Pancreas (tissue), 10 donors: ENCODE measurements around the gene ACAD9. TPM values are rescaled to one million over a fixed set of nuclear protein-coding genes. Genes with fewer than 3 reads are reported as not detected.
A peak's percentile ranks its signal among the peaks of the same experiment; 100 is the strongest.

ENCODE experiments used
- ATAC-seq, 4 donors: fragments of 200-7000 bp; cut with Tn5 transposase; one replicate each; pipeline versions ENCODE4 v1.8.0 to v1.9.1; 2020; ENCODE audit warnings: mild to moderate bottlenecking in 4 of 4, moderate library complexity in 4 of 4
- DNase-seq, 6 donors: peaks; one replicate each; pipeline ENCODE4 v3.0.0-alpha.2; 2020
- FAIRE-seq: peaks from 2 replicates; lab custom pipeline; 2012; peaks lifted over from hg19 to GRCh38; lab: Jason Lieb, UNC
- H3K27ac ChIP-seq, 4 donors: fragments of 200-600 bp; sonication (generic); 1 replicate in 3 of 4; 2 replicates in 1 of 4; pipeline versions ENCODE4 v1.5.0 to v1.8.0; 2020
- H3K27me3 ChIP-seq, 4 donors: fragments of 200-600 bp; one replicate each; pipeline ENCODE4 v1.8.0; 2021
- H3K36me3 ChIP-seq, 3 donors: fragments of 200-600 bp; sonication (generic) in 1 of 3; one replicate each; pipeline versions ENCODE4 v1.5.0 to v1.8.0; 2020 to 2021
- H3K4me1 ChIP-seq, 3 donors: fragments of 200-600 bp; one replicate each; pipeline ENCODE4 v1.8.0; 2021
- H3K4me3 ChIP-seq, 4 donors: fragments of 200-600 bp; sonication (generic) in 2 of 4; one replicate each; pipeline versions ENCODE4 v1.5.0 to v1.8.0; 2020 to 2021
- H3K9me3 ChIP-seq, 4 donors: fragments of 200-600 bp; one replicate each; pipeline ENCODE4 v1.8.0; 2021
- CTCF ChIP-seq, 4 donors: fragments of 200-600 bp; sonication (generic) in 3 of 4; IDR thresholded peaks; one replicate each; pipeline versions ENCODE4 v1.5.0 to v1.8.0; 2021; ENCODE audit warnings: antibody characterized with exemption in 4 of 4
- WGBS, 2 donors: extraction: QIAGEN DNeasy Blood & Tissue Kit; methylation state at CpG; one replicate each; pipeline ENCODE4 v1.1.7; 2013; 5-methylcytosine and 5-hydroxymethylcytosine counted together
- intact Hi-C, 3 donors: fragments of 100-400 bp; cut with DNase I; formaldehyde crosslinking; loops; one replicate each; pipeline versions ENCODE4 v1.11.1 to v1.14.2; 2022
- polyA plus RNA-seq, 2 donors: library from polyadenylated mRNA; stranded (reverse); fragments of 200-250 nt; gene quantifications; one replicate each; pipeline ENCODE4 v1.2.3, GENCODE V29; 2013
- total RNA-seq, 6 donors: library from RNA; stranded (reverse); fragmentation: NEBNext Ultra II Directional in 4 of 6; extraction: Animal tissue kit (Norgen Biotek cat#: 25700) in 4 of 6; gene quantifications; one replicate each; pipeline versions ENCODE4 v1.2.1 to v1.2.4, GENCODE V29; 2021 to 2023
- donor health status: healthy with polysubstance abuse.
- donor health status: DM: no; HTN: no; CAD: no; lungs with moderate emphysema.
- donor health status: DM: no; HTN: no; CAD: no.
- donor health status: control.
- donor health status: control.
- donor health status: Bipolar disorder and iron deficiency.
- donor health status: DM: yes; HTN: yes; CAD: no.
- donor health status: DM: no; HTN: no; CAD: no.
- donor health status: DM: no; HTN: no; CAD: no.
- donor health status: DM: yes; HTN: yes; CAD: no.

Gene ACAD9
- total and polyA plus RNA-seq, 8 donors = 18.0 to 30.5 (median 24.4) TPM

GRCh38 chr3:128946411-128946810, 67.0 kb downstream of the ACAD9 start:
- TF ChIP-seq CTCF (IDR thresholded peaks at IDR 0.05) = no peak
- no peaks in the 10 kb centered on the region for H3K9me3 ChIP-seq
- no peaks in the 10 kb centered on the region for H3K4me1 ChIP-seq
- DNase-seq = no peak
- no peaks in the 10 kb centered on the region for H3K27me3 ChIP-seq
- H3K27ac ChIP-seq = no peak overlapping the region
- H3K36me3 ChIP-seq = no peaks in the 10 kb centered on the region
- 44 to 53% methylated on average over 7 of the region's 7 CpGs for WGBS, 2 donors
- H3K4me3 ChIP-seq = no peak overlapping the region
- ATAC-seq = no peak
- FAIRE-seq = no peak
- intact Hi-C loops = no loop called here

DNA sequence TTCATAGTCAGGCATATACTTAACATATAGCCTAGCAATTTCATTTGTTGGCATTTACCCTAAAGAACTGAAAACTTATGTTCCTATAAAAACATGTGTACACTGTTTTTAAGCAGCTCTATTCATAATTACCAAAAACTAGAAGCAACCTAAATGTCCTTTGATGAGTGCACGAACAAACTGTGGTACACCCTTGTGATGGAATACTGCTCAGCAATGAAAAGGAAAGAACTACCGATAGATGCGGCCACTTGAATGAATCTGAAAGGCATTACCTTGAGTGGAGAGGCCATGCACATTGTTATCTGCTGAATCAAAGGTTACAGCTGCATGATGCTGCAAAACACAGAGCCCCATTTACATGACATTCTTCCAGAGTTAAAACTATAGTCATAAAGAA, 69.7 kb downstream of the ACAD9 start:
- 88 to 93% methylated on average over 3 of the region's 3 CpGs for WGBS, 2 donors
- H3K9me3 ChIP-seq = no peaks in the 10 kb centered on the region
- FAIRE-seq (no peak), ATAC-seq (no peak), DNase-seq (no peak)
- no peak overlapping the region for H3K27ac ChIP-seq
- TF ChIP-seq CTCF (IDR thresholded peaks at IDR 0.05) = no peak
- no peaks in the 10 kb centered on the region for H3K36me3 ChIP-seq
- intact Hi-C loops = no loop called here
- H3K4me3 ChIP-seq = no peak overlapping the region
- no peaks in the 10 kb centered on the region for H3K27me3 ChIP-seq
- H3K4me1 ChIP-seq = no peaks in the 10 kb centered on the region

DNA sequence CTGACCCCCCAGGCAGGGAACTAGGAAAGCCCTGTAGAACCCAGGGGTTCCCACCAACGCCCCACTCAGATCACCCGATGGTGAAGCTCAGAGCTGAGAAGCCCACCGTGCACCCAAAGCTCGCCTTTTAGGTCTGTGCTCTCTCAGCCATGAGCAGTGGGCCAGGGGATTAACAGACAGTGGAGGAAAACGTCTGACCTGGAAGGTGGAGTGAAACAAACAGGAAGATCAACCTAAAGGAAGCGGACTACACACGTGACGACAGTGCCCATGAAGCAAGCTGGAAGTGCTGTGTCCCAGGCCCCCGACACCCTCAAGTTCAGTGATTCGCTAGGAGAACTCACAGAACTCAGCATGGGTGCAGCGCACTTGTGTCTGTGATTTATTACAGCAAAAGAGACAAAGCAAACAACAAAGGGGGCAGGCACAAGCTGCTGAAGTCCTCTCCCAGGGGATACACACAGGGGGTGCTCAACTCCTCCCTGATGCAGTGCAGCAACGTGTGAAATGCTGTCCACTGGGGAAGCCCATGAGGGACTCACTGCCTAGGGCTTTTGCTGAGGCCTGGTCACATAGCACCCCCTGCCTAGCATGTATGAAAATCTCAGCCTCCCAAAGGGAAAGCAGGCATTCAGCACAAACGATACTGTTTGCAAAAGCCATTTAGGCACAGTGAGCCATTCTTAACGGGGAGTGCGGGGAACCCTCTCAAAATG, 71.0 kb downstream of the ACAD9 start:
- DNase-seq (no peak), ATAC-seq (peak in 2 of 4 donors; percentile 29 to 56), FAIRE-seq (no peak)
- intact Hi-C loops = no loop called here
- H3K36me3 ChIP-seq = no peaks in the 10 kb centered on the region
- 58 to 62% methylated on average over 15 of the region's 15 CpGs for WGBS, 2 donors
- no peaks in the 10 kb centered on the region for H3K9me3 ChIP-seq
- no peak overlapping the region for H3K4me3 ChIP-seq
- no peaks in the 10 kb centered on the region for H3K4me1 ChIP-seq
- no peaks in the 10 kb centered on the region for H3K27me3 ChIP-seq
- no peak for TF ChIP-seq CTCF (IDR thresholded peaks at IDR 0.05)
- H3K27ac ChIP-seq = no peak overlapping the region

- H3K4me1 ChIP-seq = no peaks in the 10 kb centered on the region
- no peak overlapping the region for H3K4me3 ChIP-seq
- TF ChIP-seq CTCF (IDR thresholded peaks at IDR 0.05) = no peak
- no peaks in the 10 kb centered on the region for H3K9me3 ChIP-seq
- no peaks in the 10 kb centered on the region for H3K36me3 ChIP-seq
- 93 to 94% methylated on average over 2 of the region's 2 CpGs for WGBS, 2 donors
- intact Hi-C loops = no loop called here
- DNase-seq (no peak), FAIRE-seq (no peak), ATAC-seq (no peak)
- H3K27ac ChIP-seq = no peak overlapping the region
- no peaks in the 10 kb centered on the region for H3K27me3 ChIP-seq
Observed at GRCh38 chr3:128956440-128956839, 77.0 kb downstream of the ACAD9 start.

Other genes starting within 250 kb of the ACAD9 start
- gene RPN1, start 228.8 kb upstream of the ACAD9 start, total RNA-seq = 100 to 1,000 TPM in 3 of 6 donors, 10 to 100 TPM in 3; 52.5 to 137 (median 99.4) TPM
- gene RPN1, start 228.8 kb upstream of the ACAD9 start, polyA plus RNA-seq = 10 to 100 TPM; 56.7 to 85.1 TPM
- gene RAB7A, start 153.4 kb upstream of the ACAD9 start, total RNA-seq = 100 to 1,000 TPM in 1 of 6 donors, 10 to 100 TPM in 5; 55.4 to 112 (median 70.7) TPM
- 10 to 100 TPM; 43.6 to 72.0 TPM for gene RAB7A, start 153.4 kb upstream of the ACAD9 start, polyA plus RNA-seq
- gene CFAP92, start 114.5 kb downstream of the ACAD9 start, total RNA-seq = under 1 TPM; 0.37 to 0.69 (median 0.43) TPM
- 1 to 10 TPM in 1 of 2 donors, under 1 TPM in 1; 0.49 to 1.3 TPM for gene CFAP92, start 114.5 kb downstream of the ACAD9 start, polyA plus RNA-seq
- gene EFCC1, start 121.7 kb downstream of the ACAD9 start, total RNA-seq = under 1 TPM; 0.56 to 0.87 (median 0.67) TPM
- 1 to 10 TPM; 2.2 to 6.1 TPM for gene EFCC1, start 121.7 kb downstream of the ACAD9 start, polyA plus RNA-seq
- gene GP9, start 181.2 kb downstream of the ACAD9 start, total RNA-seq = not detected
- under 1 TPM in 1 of 2 donors, not detected in 1; 0.14 TPM for gene GP9, start 181.2 kb downstream of the ACAD9 start, polyA plus RNA-seq
- 10 to 100 TPM in 2 of 6 donors, 1 to 10 TPM in 4; 7.2 to 18.7 (median 8.9) TPM for gene RAB43, start 242.2 kb downstream of the ACAD9 start, total RNA-seq
- gene RAB43, start 242.2 kb downstream of the ACAD9 start, polyA plus RNA-seq = 1 to 10 TPM; 4.7 to 9.4 TPM